Measurements from ENCODE around the gene COQ7.

The COQ7 gene

DNA sequence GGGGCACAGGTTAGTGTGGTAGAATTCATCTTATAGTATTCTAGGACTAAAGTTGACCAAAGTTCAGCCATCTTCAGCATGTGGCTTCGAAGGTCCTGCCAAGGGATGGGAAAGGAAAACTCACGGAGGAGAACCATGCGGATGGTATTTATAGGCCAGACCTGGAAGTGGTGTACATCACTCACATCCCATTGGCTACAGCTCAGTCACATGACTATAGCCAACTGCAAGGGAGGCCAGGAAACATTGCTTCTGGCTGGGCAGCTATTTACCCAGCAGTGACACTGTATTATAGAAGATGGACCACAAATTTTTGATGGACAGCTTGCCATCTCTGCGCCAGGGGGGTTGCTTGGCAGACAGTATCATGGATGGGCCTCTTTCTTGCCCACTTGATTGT lies 35.7 kb upstream of the COQ7 start:
- no peak for TF ChIP-seq CREB1 (IDR thresholded peaks at IDR 0.05; ENCODE audit: low read depth)
- TF ChIP-seq, protein P1, sequence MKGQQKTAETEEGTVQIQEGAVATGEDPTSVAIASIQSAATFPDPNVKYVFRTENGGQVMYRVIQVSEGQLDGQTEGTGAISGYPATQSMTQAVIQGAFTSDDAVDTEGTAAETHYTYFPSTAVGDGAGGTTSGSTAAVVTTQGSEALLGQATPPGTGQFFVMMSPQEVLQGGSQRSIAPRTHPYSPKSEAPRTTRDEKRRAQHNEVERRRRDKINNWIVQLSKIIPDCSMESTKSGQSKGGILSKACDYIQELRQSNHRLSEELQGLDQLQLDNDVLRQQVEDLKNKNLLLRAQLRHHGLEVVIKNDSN (IDR thresholded peaks at IDR 0.05), result peak; percentile 60

DNA sequence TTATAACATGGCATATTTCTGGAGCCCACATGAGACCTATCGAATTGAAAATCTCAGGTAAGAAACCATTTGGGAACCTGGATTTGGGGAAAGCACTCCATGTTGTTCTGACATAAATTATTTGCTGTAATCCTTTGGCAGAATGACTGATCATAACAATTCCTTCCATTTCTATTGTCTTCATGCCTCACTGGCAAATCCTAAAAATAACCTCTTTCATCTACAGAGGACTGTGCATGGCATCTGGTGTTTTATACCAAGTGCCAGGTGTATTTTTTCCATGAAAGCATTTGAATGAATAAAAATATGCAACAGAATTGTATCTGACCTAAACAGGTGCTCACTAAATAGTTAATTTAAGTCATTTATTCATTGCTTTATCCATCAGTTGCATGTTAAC lies 33.7 kb upstream of the COQ7 start:
- TF ChIP-seq, protein P2, sequence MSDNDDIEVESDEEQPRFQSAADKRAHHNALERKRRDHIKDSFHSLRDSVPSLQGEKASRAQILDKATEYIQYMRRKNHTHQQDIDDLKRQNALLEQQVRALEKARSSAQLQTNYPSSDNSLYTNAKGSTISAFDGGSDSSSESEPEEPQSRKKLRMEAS (IDR thresholded peaks at IDR 0.05), result no peak
- no peak for TF ChIP-seq EGR1 (IDR thresholded peaks at IDR 0.05)
- no peak for TF ChIP-seq YY1 (IDR thresholded peaks at IDR 0.05; ENCODE audit: low read depth)
- no peak for TF ChIP-seq REST (IDR thresholded peaks at IDR 0.05; ENCODE audit: low read depth)
- no peak for TF ChIP-seq NFIC (IDR thresholded peaks at IDR 0.05)
- no peak for TF ChIP-seq FOXM1 (IDR thresholded peaks at IDR 0.05; ENCODE audit: borderline replicate concordance, low read depth)
- no peak for TF ChIP-seq EP300 (IDR thresholded peaks at IDR 0.05; ENCODE audit: borderline replicate concordance)
- no peak for TF ChIP-seq TCF12 (IDR thresholded peaks at IDR 0.05; ENCODE audit: low read depth)
- TF ChIP-seq TEAD4 (IDR thresholded peaks at IDR 0.05), result no peak
- no peak for TF ChIP-seq CREB1 (IDR thresholded peaks at IDR 0.05; ENCODE audit: low read depth)
- no peak for TF ChIP-seq ZBTB7A (IDR thresholded peaks at IDR 0.05; ENCODE audit: low read depth)
- TF ChIP-seq, protein P1 (IDR thresholded peaks at IDR 0.05), result no peak
- TF ChIP-seq RAD21 (IDR thresholded peaks at IDR 0.05; ENCODE audit: low read depth), result no peak
- no peak for TF ChIP-seq CEBPB (IDR thresholded peaks at IDR 0.05)
- no peak for TF ChIP-seq TAF1 (IDR thresholded peaks at IDR 0.05; ENCODE audit: low read depth)

- TF ChIP-seq TCF12 (IDR thresholded peaks at IDR 0.05; ENCODE audit: low read depth), result no peak
- no peak for TF ChIP-seq RAD21 (IDR thresholded peaks at IDR 0.05; ENCODE audit: low read depth)
- no peak for TF ChIP-seq TEAD4 (IDR thresholded peaks at IDR 0.05)
- TF ChIP-seq REST (IDR thresholded peaks at IDR 0.05; ENCODE audit: low read depth), result no peak
- no peak for TF ChIP-seq ZBTB7A (IDR thresholded peaks at IDR 0.05; ENCODE audit: low read depth)
- TF ChIP-seq CEBPB (IDR thresholded peaks at IDR 0.05), result no peak
- TF ChIP-seq TAF1 (IDR thresholded peaks at IDR 0.05; ENCODE audit: low read depth), result no peak
- TF ChIP-seq, protein P1 (IDR thresholded peaks at IDR 0.05), result no peak
- TF ChIP-seq CREB1 (IDR thresholded peaks at IDR 0.05; ENCODE audit: low read depth), result no peak
- TF ChIP-seq NFIC (IDR thresholded peaks at IDR 0.05), result no peak
- no peak for TF ChIP-seq FOXM1 (IDR thresholded peaks at IDR 0.05; ENCODE audit: borderline replicate concordance, low read depth)
- no peak for TF ChIP-seq EP300 (IDR thresholded peaks at IDR 0.05; ENCODE audit: borderline replicate concordance)
- no peak for TF ChIP-seq YY1 (IDR thresholded peaks at IDR 0.05; ENCODE audit: low read depth)
- no peak for TF ChIP-seq EGR1 (IDR thresholded peaks at IDR 0.05)
- TF ChIP-seq, protein P2 (IDR thresholded peaks at IDR 0.05), result no peak
These were observed 27.0 kb upstream of the COQ7 start for GRCh38 chr16:19040400-19040799.

GRCh38 chr16:19044769-19045168 lies 22.6 kb upstream of the COQ7 start:
- TF ChIP-seq TEAD4 (IDR thresholded peaks at IDR 0.05), result no peak

- TF ChIP-seq RAD21 (IDR thresholded peaks at IDR 0.05; ENCODE audit: low read depth) (no peak), REST (IDR thresholded peaks at IDR 0.05; ENCODE audit: low read depth) (no peak), YY1 (IDR thresholded peaks at IDR 0.05; ENCODE audit: low read depth) (no peak), ZBTB7A (IDR thresholded peaks at IDR 0.05; ENCODE audit: low read depth) (no peak), CEBPB (IDR thresholded peaks at IDR 0.05) (no peak), TCF12 (IDR thresholded peaks at IDR 0.05; ENCODE audit: low read depth) (no peak)
- TF ChIP-seq, protein P2 (IDR thresholded peaks at IDR 0.05), result no peak
These were observed 21.4 kb upstream of the COQ7 start for GRCh38 chr16:19046062-19046461.
